ENCODE data around the gene MTRF1.

DNA sequence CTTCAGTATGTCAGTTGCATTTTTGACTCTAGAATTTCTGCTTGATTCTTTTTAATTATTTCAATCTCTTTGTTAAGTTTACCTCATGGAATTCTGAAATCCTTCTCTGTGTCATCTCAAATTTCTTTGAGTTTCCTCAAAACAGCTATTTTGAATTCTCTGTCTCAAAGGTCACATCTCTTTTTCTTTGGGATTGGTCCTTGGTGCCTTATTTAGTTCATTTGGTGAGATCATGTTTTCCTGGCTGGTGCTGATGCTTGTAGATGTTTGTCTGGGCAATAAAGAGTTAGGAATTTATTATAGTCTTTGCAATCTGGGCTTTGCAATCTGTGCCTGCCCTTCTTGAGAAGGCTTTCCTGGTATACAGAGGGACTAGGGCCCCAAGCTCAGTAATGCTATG, 50.5 kb downstream of the MTRF1 start:
- no peak for TF ChIP-seq EZH2 (IDR thresholded peaks at IDR 0.05)
- TF ChIP-seq, protein P1, sequence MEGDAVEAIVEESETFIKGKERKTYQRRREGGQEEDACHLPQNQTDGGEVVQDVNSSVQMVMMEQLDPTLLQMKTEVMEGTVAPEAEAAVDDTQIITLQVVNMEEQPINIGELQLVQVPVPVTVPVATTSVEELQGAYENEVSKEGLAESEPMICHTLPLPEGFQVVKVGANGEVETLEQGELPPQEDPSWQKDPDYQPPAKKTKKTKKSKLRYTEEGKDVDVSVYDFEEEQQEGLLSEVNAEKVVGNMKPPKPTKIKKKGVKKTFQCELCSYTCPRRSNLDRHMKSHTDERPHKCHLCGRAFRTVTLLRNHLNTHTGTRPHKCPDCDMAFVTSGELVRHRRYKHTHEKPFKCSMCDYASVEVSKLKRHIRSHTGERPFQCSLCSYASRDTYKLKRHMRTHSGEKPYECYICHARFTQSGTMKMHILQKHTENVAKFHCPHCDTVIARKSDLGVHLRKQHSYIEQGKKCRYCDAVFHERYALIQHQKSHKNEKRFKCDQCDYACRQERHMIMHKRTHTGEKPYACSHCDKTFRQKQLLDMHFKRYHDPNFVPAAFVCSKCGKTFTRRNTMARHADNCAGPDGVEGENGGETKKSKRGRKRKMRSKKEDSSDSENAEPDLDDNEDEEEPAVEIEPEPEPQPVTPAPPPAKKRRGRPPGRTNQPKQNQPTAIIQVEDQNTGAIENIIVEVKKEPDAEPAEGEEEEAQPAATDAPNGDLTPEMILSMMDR (IDR thresholded peaks at IDR 0.05), result no peak
- no peak for TF ChIP-seq EZH2phosphoT487 (IDR thresholded peaks at IDR 0.05)

Data from neural progenitor cell (in vitro differentiated cells).